HL-60 (cell line): ENCODE results near the gene FOXO3.

Experiments used
- CTCF ChIP-seq: IDR thresholded peaks from one replicate; pipeline ENCODE4 v1.5.1; 2011; ENCODE audit warnings: low read length, control low read depth, inconsistent platforms; ENCODE audit not compliant: insufficient read depth
- GABPA ChIP-seq: IDR thresholded peaks from 2 replicates; pipeline ENCODE4 v1.6.1; 2012; ENCODE audit warnings: low read depth
- POLR2AphosphoS5 ChIP-seq: IDR thresholded peaks from 2 replicates; pipeline ENCODE4 v1.6.1; 2012; ENCODE audit warnings: low read depth
- REST ChIP-seq: IDR thresholded peaks from 2 replicates; pipeline ENCODE4 v1.6.1; 2012; ENCODE audit warnings: low read depth; ENCODE audit not compliant: insufficient replicate concordance

GRCh38 chr6:108672641-108673040, 111.9 kb downstream of the FOXO3 start:
- TF ChIP-seq CTCF: no peak
- TF ChIP-seq GABPA: no peak
- TF ChIP-seq POLR2AphosphoS5: no peak
- no peak for TF ChIP-seq REST
